ENCODE measurements around the gene IFNA8.
"Not testable (repeated sequence)": the region's sequence is repeated elsewhere in the genome, so short reads cannot be mapped to it uniquely, and the experiment has no call there.

IFNA8 gene

DNA sequence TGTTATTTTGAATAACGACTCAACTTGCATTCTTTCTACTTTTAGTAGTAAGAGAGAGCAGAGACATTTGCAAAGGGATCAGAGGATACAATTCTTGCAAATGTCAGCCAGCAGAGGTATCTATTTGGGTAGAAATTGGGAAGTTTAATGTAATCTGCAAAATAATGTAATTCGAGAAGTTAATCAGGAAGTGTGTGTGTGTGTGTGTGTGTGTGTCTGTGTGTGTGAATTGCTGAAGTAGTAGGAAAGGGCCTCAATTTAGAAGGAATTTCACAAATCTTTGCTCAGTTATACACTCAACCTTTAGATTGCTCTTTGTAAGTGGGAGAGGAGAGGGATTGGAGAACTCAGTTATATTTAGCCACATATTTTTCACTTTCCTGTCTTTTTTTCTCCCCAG is 20.3 kb downstream of the IFNA8 start:
- DNase-seq (ENCODE audit: low spot score), result no peak

DNA sequence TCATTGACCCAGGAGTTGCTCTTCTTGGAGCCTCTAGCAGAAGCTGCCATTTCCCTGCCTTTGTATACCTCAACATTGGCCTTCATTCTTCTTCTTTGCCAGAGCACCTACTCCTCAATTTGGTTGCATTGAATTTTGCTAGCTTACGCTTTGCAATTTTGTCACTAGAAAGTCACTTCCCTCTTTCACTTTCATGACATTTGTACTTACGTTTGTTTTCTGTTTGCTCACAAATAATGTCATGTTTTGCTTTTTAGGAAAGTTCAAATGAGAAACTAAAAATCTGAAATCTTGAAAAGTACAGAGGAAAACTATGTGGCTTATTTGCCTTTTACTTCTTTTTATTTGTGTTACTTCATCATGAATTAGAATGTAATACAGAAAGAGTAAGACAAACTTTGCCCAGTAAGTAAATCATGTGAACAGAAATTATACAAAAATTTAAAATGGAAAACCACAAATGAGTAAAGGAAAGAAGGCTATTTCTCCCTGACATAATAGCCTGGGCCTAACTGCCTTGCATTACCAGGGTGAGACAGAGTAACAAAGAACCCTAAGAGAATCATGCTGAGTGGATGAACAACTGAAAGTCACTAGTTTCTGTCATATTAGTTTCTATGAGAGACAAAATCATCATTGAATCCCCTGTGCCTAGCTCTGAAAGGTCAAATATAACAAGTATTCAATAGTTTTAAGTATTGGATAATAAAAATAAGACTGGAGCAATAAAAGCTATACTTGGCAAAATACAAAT is 23.9 kb downstream of the IFNA8 start:
- DNase-seq (ENCODE audit: low spot score), result no peak

- DNase-seq (ENCODE audit: low spot score), result peak; percentile 39
Measured at GRCh38 chr9:21434202-21435014, 25.5 kb downstream of the IFNA8 start.

DNA sequence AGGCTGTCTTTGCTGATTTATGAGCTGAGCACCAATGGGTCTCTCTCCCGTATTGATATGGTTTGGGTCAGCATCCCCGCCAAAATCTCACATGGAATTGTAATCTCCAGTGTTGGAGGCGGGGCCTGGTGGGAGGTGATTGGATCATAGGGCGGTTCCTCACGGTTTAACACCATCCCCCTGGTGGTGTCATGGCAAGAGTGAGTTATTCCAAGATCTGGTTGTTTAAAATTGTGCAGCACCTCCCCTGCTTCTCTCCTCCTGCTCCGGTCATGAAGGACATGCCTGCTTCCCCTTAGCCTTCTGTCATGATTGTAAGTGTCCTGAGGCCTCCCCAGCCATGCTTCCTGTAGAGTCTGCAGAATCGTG is 26.1 kb downstream of the IFNA8 start:
- DNase-seq (ENCODE audit: low spot score), result not testable (repeated sequence)

- no peak for DNase-seq (ENCODE audit: low spot score)
Measured at GRCh38 chr9:21440139-21440538, 31.2 kb downstream of the IFNA8 start, which contains the start of gene IFNA1. Gene IFNA1 (plus strand): TSS chr9:21440439. CDS start chr9:21440508, 69 bp downstream.

DNA sequence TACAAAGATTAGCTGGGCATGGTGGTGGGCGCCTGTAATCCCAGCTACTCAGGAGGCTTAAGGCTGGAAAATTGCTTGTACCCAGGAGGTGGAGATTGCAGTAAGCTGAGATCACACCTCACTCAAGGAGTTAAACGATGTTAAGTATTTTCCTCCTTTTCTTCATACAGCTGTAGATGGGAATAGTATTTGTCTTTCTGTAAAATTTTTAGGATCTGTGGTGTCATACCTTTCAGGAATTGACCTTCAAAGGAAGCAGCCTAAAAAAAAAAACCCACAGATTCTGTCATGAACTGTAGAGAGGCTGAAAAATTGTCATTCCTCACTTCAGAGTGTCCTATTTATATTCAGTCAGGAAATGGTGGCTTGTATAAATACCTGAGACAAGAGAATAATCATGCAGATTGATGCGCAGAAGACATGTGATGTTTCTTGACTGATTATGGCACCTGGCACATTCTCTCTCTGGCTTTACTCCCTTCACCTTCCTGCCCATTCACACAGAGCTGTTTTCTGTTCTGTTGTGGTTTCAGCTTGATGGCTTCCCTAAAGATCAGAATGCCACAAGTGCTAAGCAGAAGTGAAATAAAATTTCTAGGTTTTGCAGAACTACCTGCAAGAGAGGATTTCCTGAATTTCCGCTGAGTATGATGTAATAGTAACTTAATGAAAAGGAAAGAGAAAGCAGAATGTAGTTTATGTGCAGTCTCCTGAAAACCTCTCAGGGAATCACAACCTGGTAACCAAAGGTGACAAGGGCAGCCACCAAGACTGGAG is 35.1 kb downstream of the IFNA8 start:
- peak; percentile 2 for DNase-seq (ENCODE audit: low spot score)

GRCh38 chr9:21449312-21449711 is 40.4 kb downstream of the IFNA8 start:
- DNase-seq (ENCODE audit: low spot score), result not testable (repeated sequence)

- DNase-seq (ENCODE audit: low spot score), result no peak
Measured at GRCh38 chr9:21450733-21451394, 41.9 kb downstream of the IFNA8 start.

GRCh38 chr9:21452681-21453080 is 43.8 kb downstream of the IFNA8 start:
- no peak for DNase-seq (ENCODE audit: low spot score)

DNA sequence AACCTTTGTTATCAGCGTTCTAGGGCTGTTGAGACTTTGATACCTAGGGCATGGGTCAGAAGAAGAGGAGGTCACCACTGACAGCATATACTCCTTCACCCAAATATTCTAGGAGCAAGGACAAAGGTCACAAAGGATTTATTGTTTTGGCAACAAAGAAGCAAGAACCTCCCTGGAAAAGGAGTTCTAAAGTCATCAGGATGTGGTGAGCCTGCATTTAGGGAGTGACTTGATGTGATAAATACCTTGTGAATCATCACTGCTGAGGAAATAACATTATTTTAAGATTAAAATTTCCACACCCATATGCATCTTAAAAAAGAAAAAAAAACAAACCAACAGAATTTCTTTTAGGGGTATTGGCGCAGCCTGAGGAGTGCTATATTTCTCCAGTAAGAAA is 45.2 kb downstream of the IFNA8 start:
- DNase-seq (ENCODE audit: low spot score), result no peak

GRCh38 chr9:21455320-21455719 is 46.4 kb downstream of the IFNA8 start:
- peak; percentile 9 for DNase-seq (ENCODE audit: low spot score)
